NT2/D1 (cell line): ENCODE measurements around the gene RAB31.

Source experiments
- SUZ12 ChIP-seq: IDR thresholded peaks from 2 replicates; pipeline ENCODE4 v1.6.1; 2011; ENCODE audit not compliant: insufficient read length, insufficient read depth; ENCODE audit errors: extremely low read depth
- YY1 ChIP-seq: IDR thresholded peaks from 2 replicates; pipeline ENCODE4 v1.6.1; 2011; ENCODE audit not compliant: insufficient read length, insufficient read depth

DNA sequence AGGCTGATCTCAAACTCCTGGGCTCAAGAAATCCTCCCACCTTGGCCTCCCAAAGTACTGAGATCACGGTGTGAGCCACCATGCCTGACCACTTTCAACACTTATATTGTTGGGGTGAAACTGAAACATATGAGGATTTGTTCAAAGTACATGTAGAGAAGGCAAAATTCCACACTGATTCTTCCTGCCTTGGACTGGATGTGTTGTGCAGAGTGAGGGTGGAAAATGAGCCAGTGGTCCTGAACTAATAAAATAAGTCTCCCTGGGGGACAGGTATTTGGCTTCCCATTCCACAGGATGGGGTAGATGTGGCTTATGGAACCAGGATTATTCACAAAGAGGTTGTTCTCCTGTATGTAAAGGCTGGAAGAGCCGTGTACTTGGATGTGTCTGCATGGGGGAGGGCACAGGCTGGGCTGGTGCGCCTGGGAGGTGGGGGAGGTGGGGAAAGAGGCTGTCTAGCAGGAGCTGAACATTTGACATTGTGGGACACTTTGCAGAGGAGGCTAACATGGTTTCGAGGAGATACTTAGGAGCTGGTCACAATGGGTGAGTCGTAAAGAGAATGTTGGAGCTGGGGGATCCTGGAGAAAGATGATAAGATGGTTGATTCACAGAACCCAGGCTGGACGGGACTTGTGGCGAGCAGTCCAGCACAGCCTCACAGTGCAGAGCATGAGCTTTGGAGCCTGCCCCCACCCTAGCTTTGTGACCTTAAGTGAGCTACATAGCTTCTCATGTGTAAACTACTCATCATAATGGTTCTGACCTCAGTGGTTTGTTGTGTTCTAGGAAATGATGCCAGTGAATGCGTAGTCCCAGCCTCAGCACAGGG, 177.3 kb downstream of the RAB31 start, which contains the start of gene TXNDC2:
- TF ChIP-seq YY1 = no peak
- TF ChIP-seq SUZ12 = no peak
